Activated CD4-positive, alpha-beta T cell treated with anti-CD3 and anti-CD28 coated beads, Interleukin-2, Interleukin-4, amounts not matched to agents 100 ng/mL and 50 ng/mL, durations not matched to agents 16 hours and 8 hours (primary cell): ENCODE results near the gene ENO3.

Source experiments
- DNase-seq: peaks from one replicate; pipeline ENCODE4 v3.0.0-alpha.2; 2020; ENCODE audit warnings: low spot score

ENO3 gene

GRCh38 chr17:4973256-4974114, 22.6 kb downstream of the ENO3 start:
- DNase-seq = no peak

GRCh38 chr17:4974115-4974670, 23.3 kb downstream of the ENO3 start:
- no peak for DNase-seq

- DNase-seq = no peak
Observed at GRCh38 chr17:4978726-4979125, 27.8 kb downstream of the ENO3 start.

- peak; percentile 72 for DNase-seq
Observed at GRCh38 chr17:4980644-4981216, 29.8 kb downstream of the ENO3 start.

- no peak for DNase-seq
Observed at GRCh38 chr17:4982305-4982704, 31.4 kb downstream of the ENO3 start.

GRCh38 chr17:4986403-4986802, 35.5 kb downstream of the ENO3 start:
- no peak for DNase-seq

- DNase-seq = peak; percentile 89
Observed at GRCh38 chr17:4986951-4987766, 36.2 kb downstream of the ENO3 start, which contains the start of gene CAMTA2. Gene CAMTA2 (minus strand): TSS chr17:4987675. CDS start chr17:4986222, 1,453 bp downstream.

- no peak for DNase-seq
Observed at GRCh38 chr17:4987767-4988567, 37.0 kb downstream of the ENO3 start.

GRCh38 chr17:4994081-4994595, 43.2 kb downstream of the ENO3 start:
- DNase-seq = no peak

- DNase-seq = peak; percentile 91
Observed at GRCh38 chr17:4997302-4998026, 46.5 kb downstream of the ENO3 start, which contains the start of the genes INCA1 and KIF1C. Gene INCA1 (minus strand): TSS chr17:4997522. CDS start chr17:4994437, 3,085 bp downstream. Gene KIF1C (plus strand): TSS chr17:4997950. CDS start chr17:5000247, 2,297 bp downstream.

- no peak for DNase-seq
Observed at GRCh38 chr17:4998027-4998731, 47.3 kb downstream of the ENO3 start.

GRCh38 chr17:4998732-4999429, 48.0 kb downstream of the ENO3 start:
- DNase-seq = no peak

GRCh38 chr17:4999430-5000093, 48.6 kb downstream of the ENO3 start:
- DNase-seq = no peak

- no peak for DNase-seq
Observed at GRCh38 chr17:5000237-5000639, 49.3 kb downstream of the ENO3 start.

- no peak for DNase-seq
Observed at GRCh38 chr17:5002121-5002788, 51.3 kb downstream of the ENO3 start.

- no peak for DNase-seq
Observed at GRCh38 chr17:5003214-5003867, 52.4 kb downstream of the ENO3 start.
